Measurements from ENCODE around the gene ALG5. TPM values are rescaled to one million over a fixed set of nuclear protein-coding genes. Genes with fewer than 3 reads are reported as not detected.

ALG5 gene
- polyA plus RNA-seq, 2 of the 4 experiments (the other 2 are of a cell fraction): 34.4 to 69.0 TPM

DNA sequence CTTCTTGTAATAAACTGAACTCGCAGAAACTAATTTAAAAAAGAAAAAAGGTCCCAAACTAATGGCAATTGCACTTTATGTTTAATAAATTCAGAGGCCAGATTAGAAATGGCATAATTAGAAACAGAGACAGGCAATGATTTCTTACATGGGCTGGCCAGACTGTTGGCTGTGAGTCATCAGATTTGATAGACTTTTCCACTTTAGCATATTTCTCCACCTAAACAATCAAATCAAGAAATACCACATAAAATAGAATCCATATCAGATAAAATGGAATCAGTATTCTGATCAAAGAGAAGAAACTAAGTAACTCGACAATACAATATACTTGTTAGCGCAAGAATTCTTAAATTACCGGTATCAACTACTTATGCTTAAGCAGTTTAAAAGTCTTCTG lies 30.5 kb upstream of the ALG5 start:
- Histone ChIP-seq H3K4me1 (no peaks in the 10 kb centered on the region), H3K4me2 (no peak overlapping the region), H3K27ac (no peak overlapping the region), H3K9me3 (no peaks in the 10 kb centered on the region), H3K4me3 (no peak overlapping the region)
- WGBS (ENCODE audit: missing lambda C conversion rate): 95% methylated on average over 4 of the region's 4 CpGs
- FAIRE-seq: no peak
- no peak for ATAC-seq
- no peak for TF ChIP-seq FOSL2 (IDR thresholded peaks at IDR 0.05)
- TF ChIP-seq FOSL2 (CRISPR knock-in tag; IDR thresholded peaks at IDR 0.05): no peak
- no peak for TF ChIP-seq TFCP2L1 (CRISPR knock-in tag; IDR thresholded peaks at IDR 0.05)
- no peak for TF ChIP-seq KDM1A (IDR thresholded peaks at IDR 0.05; ENCODE audit: low read depth)
- no peak for TF ChIP-seq EP300 (IDR thresholded peaks at IDR 0.05)
- TF ChIP-seq HDAC2 (IDR thresholded peaks at IDR 0.05): no peak
- no peak for TF ChIP-seq SMC3 (IDR thresholded peaks at IDR 0.05)
- TF ChIP-seq RFX5 (IDR thresholded peaks at IDR 0.05): no peak
- TF ChIP-seq CBX2 (IDR thresholded peaks at IDR 0.05; ENCODE audit: borderline replicate concordance, low read depth): no peak
- no peak for TF ChIP-seq E2F6 (IDR thresholded peaks at IDR 0.05; ENCODE audit: borderline replicate concordance, low read depth)
- no peak for TF ChIP-seq RAD21 (conservative IDR thresholded peaks at IDR 0.05 in 1 of 2, IDR thresholded peaks at IDR 0.05 in 1 of 2)
- TF ChIP-seq NR3C1 (IDR thresholded peaks at IDR 0.05): no peak
- TF ChIP-seq ZSCAN20 (CRISPR knock-in tag; IDR thresholded peaks at IDR 0.05): no peak
- no peak for TF ChIP-seq ATOH8 (CRISPR knock-in tag; IDR thresholded peaks at IDR 0.05; ENCODE audit: low read depth)
- no peak for TF ChIP-seq EHF (CRISPR knock-in tag; IDR thresholded peaks at IDR 0.05)
- no peak for TF ChIP-seq CHD2 (IDR thresholded peaks at IDR 0.05; ENCODE audit: low read length, partially characterized antibody)
- no peak for TF ChIP-seq JUNB (IDR thresholded peaks at IDR 0.05)
- no peak for TF ChIP-seq GATA3 (IDR thresholded peaks at IDR 0.05; ENCODE audit: borderline replicate concordance)
- TF ChIP-seq RARB (CRISPR knock-in tag; IDR thresholded peaks at IDR 0.05): no peak
- no peak for TF ChIP-seq BCL3 (IDR thresholded peaks at IDR 0.05)
- TF ChIP-seq KDM5A (IDR thresholded peaks at IDR 0.05): no peak
- DNase-seq (ENCODE audit: low read depth in 1 of 2, low spot score in 1 of 2): no peak
- ChIA-PET CTCF (no interaction called here), POLR2A (no interaction called here)

DNA sequence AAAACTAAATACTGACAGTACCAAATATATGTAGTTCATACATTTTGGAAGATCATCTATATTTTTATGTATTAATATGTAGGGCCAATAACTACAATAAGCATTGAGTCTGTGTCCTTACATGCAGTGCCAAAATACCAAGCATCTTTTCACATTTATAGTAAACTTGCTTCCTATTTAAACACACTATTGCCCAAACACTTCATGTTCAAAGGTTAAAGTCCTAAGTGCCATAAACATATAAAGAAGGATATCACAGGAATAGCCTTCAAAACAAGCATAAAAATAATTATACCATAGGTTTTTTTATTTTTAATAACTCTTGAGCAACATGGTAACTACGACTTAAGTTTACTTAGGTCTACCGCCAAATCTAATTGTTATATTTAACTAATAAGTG lies 28.5 kb upstream of the ALG5 start:
- ChIA-PET CTCF (no interaction called here), POLR2A (no interaction called here)
- Histone ChIP-seq H3K4me1 (no peaks in the 10 kb centered on the region), H3K4me2 (no peak overlapping the region), H3K4me3 (no peak overlapping the region), H3K9me3 (no peaks in the 10 kb centered on the region), H3K27ac (no peak overlapping the region)
- no peak for DNase-seq (ENCODE audit: low read depth in 1 of 2, low spot score in 1 of 2)
- no peak for ATAC-seq
- 78% methylated on average over 2 of the region's 2 CpGs for WGBS (ENCODE audit: missing lambda C conversion rate)
- FAIRE-seq: no peak
- TF ChIP-seq CHD4 (IDR thresholded peaks at IDR 0.05; ENCODE audit: borderline replicate concordance) (no peak), FOXS1 (CRISPR knock-in tag; IDR thresholded peaks at IDR 0.05) (no peak), NR3C1 (IDR thresholded peaks at IDR 0.05) (no peak), CBX8 (IDR thresholded peaks at IDR 0.05) (no peak), ESRRA (IDR thresholded peaks at IDR 0.05; ENCODE audit: borderline replicate concordance, low read length) (no peak), HOXB13 (CRISPR knock-in tag; IDR thresholded peaks at IDR 0.05; ENCODE audit: low read depth) (no peak), REST (IDR thresholded peaks at IDR 0.05) (no peak), ZFP36 (IDR thresholded peaks at IDR 0.05; ENCODE audit: borderline replicate concordance, partially characterized antibody) (no peak), NFE2L2 (conservative IDR thresholded peaks at IDR 0.05; ENCODE audit: low read length) (no peak), GATA3 (IDR thresholded peaks at IDR 0.05; ENCODE audit: borderline replicate concordance) (no peak), HDAC2 (IDR thresholded peaks at IDR 0.05) (no peak), EHF (CRISPR knock-in tag; IDR thresholded peaks at IDR 0.05) (no peak), JUNB (IDR thresholded peaks at IDR 0.05) (no peak), KDM5A (IDR thresholded peaks at IDR 0.05) (no peak), FOSB (CRISPR knock-in tag; IDR thresholded peaks at IDR 0.05) (no peak)
- TF ChIP-seq, protein P1, sequence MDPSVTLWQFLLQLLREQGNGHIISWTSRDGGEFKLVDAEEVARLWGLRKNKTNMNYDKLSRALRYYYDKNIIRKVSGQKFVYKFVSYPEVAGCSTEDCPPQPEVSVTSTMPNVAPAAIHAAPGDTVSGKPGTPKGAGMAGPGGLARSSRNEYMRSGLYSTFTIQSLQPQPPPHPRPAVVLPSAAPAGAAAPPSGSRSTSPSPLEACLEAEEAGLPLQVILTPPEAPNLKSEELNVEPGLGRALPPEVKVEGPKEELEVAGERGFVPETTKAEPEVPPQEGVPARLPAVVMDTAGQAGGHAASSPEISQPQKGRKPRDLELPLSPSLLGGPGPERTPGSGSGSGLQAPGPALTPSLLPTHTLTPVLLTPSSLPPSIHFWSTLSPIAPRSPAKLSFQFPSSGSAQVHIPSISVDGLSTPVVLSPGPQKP (IDR thresholded peaks at IDR 0.05; ENCODE audit: low read depth, low read length): no peak
- TF ChIP-seq, protein P2, sequence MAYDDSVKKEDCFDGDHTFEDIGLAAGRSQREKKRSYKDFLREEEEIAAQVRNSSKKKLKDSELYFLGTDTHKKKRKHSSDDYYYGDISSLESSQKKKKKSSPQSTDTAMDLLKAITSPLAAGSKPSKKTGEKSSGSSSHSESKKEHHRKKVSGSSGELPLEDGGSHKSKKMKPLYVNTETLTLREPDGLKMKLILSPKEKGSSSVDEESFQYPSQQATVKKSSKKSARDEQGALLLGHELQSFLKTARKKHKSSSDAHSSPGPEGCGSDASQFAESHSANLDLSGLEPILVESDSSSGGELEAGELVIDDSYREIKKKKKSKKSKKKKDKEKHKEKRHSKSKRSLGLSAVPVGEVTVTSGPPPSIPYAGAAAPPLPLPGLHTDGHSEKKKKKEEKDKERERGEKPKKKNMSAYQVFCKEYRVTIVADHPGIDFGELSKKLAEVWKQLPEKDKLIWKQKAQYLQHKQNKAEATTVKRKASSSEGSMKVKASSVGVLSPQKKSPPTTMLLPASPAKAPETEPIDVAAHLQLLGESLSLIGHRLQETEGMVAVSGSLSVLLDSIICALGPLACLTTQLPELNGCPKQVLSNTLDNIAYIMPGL (CRISPR knock-in tag; IDR thresholded peaks at IDR 0.05; ENCODE audit: borderline replicate concordance): no peak

Measured in A549 (cell line).